GM21576 (cell line): ENCODE measurements around the gene USP31.

Experiments
- ATAC-seq: cut with Tn5 transposase; IDR thresholded peaks from one replicate; pipeline ENCODE4 v1.9.1; 2021; ENCODE audit warnings: mild to moderate bottlenecking, moderate library complexity; ENCODE audit not compliant: unreplicated experiment

USP31 gene

GRCh38 chr16:23137818-23138217 is 11.4 kb downstream of the USP31 start:
- ATAC-seq: no peak

GRCh38 chr16:23137256-23137655 is 12.0 kb downstream of the USP31 start:
- ATAC-seq: no peak

GRCh38 chr16:23134274-23134673 is 15.0 kb downstream of the USP31 start:
- ATAC-seq: no peak

- no peak for ATAC-seq
These were observed 16.3 kb downstream of the USP31 start for GRCh38 chr16:23132775-23133463.

GRCh38 chr16:23131931-23132621 is 17.2 kb downstream of the USP31 start:
- no peak for ATAC-seq

GRCh38 chr16:23131436-23131835 is 17.8 kb downstream of the USP31 start:
- ATAC-seq: no peak

GRCh38 chr16:23131036-23131435 is 18.2 kb downstream of the USP31 start:
- ATAC-seq: no peak

GRCh38 chr16:23129686-23130085 is 19.6 kb downstream of the USP31 start:
- no peak for ATAC-seq

- no peak for ATAC-seq
These were observed 21.2 kb downstream of the USP31 start for GRCh38 chr16:23128056-23128455.

GRCh38 chr16:23125277-23125676 is 24.0 kb downstream of the USP31 start:
- ATAC-seq: no peak

- no peak for ATAC-seq
These were observed 24.9 kb downstream of the USP31 start for GRCh38 chr16:23124315-23124714.

- ATAC-seq: no peak
These were observed 27.1 kb downstream of the USP31 start for GRCh38 chr16:23122144-23122543.

GRCh38 chr16:23121024-23121423 is 28.2 kb downstream of the USP31 start:
- no peak for ATAC-seq

- ATAC-seq: no peak
These were observed 28.7 kb downstream of the USP31 start for GRCh38 chr16:23120562-23120961.

GRCh38 chr16:23119570-23119969 is 29.7 kb downstream of the USP31 start:
- no peak for ATAC-seq

- ATAC-seq: no peak
These were observed 34.9 kb downstream of the USP31 start for GRCh38 chr16:23114131-23114904.

GRCh38 chr16:23113185-23113584 is 36.1 kb downstream of the USP31 start:
- no peak for ATAC-seq

GRCh38 chr16:23110257-23110899 is 38.9 kb downstream of the USP31 start:
- no peak for ATAC-seq

- no peak for ATAC-seq
These were observed 41.3 kb downstream of the USP31 start for GRCh38 chr16:23107936-23108335.

- no peak for ATAC-seq
These were observed 42.1 kb downstream of the USP31 start for GRCh38 chr16:23107117-23107516.

GRCh38 chr16:23105309-23105708 is 43.9 kb downstream of the USP31 start:
- ATAC-seq: no peak
